SH-SY5Y (cell line): ENCODE data around the gene TEAD1.

Experiments used
- GATA2 ChIP-seq: IDR thresholded peaks from 2 replicates; pipeline ENCODE4 v1.6.1; 2011; ENCODE audit warnings: mild to moderate bottlenecking, low read depth, low read length
- GATA3 ChIP-seq: IDR thresholded peaks from 2 replicates; pipeline ENCODE4 v1.6.1; 2011; ENCODE audit warnings: low read depth, mild to moderate bottlenecking, low read length, moderate library complexity

DNA sequence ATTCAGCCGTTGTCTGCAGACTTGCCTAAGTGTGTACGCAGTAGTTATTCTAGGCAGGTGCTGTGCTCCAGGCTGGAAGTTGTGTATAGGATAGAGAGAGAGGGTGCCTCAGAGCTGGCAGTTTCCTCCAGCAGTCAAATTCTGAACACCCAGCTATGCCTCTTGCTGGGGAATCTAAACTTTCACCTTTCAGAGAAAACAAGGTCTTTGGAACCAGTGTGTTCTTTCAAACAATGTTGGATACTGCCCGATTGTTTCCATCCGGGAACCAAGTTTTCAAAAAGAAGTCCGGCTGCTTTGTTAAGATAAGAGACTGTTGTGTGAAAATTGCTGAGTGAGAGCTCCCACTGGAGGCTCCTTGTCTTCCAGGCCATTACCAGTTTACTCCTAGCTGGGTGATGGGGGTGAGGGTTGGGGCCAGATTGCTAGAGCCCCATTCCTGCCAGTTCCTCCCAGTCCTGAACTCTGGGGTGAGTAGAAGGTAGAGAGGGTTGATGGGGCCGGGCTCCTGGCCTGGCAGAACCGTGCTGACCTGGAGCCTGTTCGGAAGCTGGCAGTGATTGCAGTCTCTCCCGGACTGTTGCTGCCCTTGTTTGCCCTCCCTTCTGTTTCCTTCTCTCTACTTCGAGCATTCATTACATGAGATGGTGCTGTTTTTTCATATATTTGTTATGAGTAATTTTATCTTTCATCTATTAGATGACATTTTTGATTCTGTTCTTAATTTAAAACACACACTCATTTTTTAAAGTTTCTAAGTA, 150.2 kb downstream of the TEAD1 start:
- TF ChIP-seq GATA2 (no peak), GATA3 (no peak)
